Esophagus muscularis mucosa (tissue), 4 donors: ENCODE data around the gene APOL4.

Source experiments
- CTCF ChIP-seq, 3 experiments: fragments of 200-600 bp in 2 of 3; fragments of 450-650 bp in 1 of 3; sonication (generic) in 2 of 3; IDR thresholded peaks; one replicate each; pipeline ENCODE4 v1.5.1; 2017 to 2019; ENCODE audit warnings: antibody characterized with exemption in 3 of 3, mild to moderate bottlenecking in 2 of 3, moderate library complexity in 1 of 3
- EP300 ChIP-seq: sonication (generic); formaldehyde crosslinking; IDR thresholded peaks from one replicate; pipeline ENCODE4 v1.6.1; 2017; ENCODE audit warnings: antibody characterized with exemption
- POLR2AphosphoS5 ChIP-seq, 2 donors: sonication (generic); formaldehyde crosslinking; IDR thresholded peaks; one replicate each; pipeline ENCODE4 v1.6.1; 2017; ENCODE audit warnings: antibody characterized with exemption in 2 of 2

GRCh38 chr22:36249160-36249559, 47.6 kb upstream of the APOL4 start:
- TF ChIP-seq CTCF (IDR thresholded peaks at IDR 0.05) (no peak), EP300 (no peak), POLR2AphosphoS5 (IDR thresholded peaks at IDR 0.05) (no peak)
